HEK293 (cell line): ENCODE measurements around the gene ZNF469.

Experiments used
- CTCF ChIA-PET: fragments of 350-600 bp; formaldehyde crosslinking; extraction: SDS; loops from one replicate; lab custom pipeline; 2021; ENCODE audit warnings: antibody characterized with exemption; lab: Yijun Ruan, JAX
- POLR2A ChIA-PET: fragments of 300-600 bp; formaldehyde crosslinking; extraction: SDS; loops from one replicate; lab custom pipeline; 2020; ENCODE audit warnings: antibody characterized with exemption, inconsistent platforms; lab: Yijun Ruan, JAX
- H3K27ac ChIP-seq: fragments of 200-500 bp; sonication (Bioruptor generic); 2 replicates; pipeline ENCODE4 v1.5.1; 2014; ENCODE audit warnings: low read depth, low read length, control low read depth, inconsistent platforms; ENCODE audit errors: extremely low read depth
- H3K36me3 ChIP-seq, 2 experiments: fragments of 200-500 bp in 1 of 2; sonication (Bioruptor generic) in 1 of 2; 1 replicate in 1 of 2; 2 replicates in 1 of 2; pipeline ENCODE4 v1.5.1; 2014 to 2017; ENCODE audit warnings: inconsistent platforms in 2 of 2, low read length in 2 of 2; ENCODE audit not compliant: control insufficient read depth in 2 of 2, insufficient read depth in 1 of 2
- H3K4me1 ChIP-seq: fragments of 200-500 bp; sonication (Bioruptor generic); 2 replicates; pipeline ENCODE4 v1.5.1; 2014; ENCODE audit warnings: mild to moderate bottlenecking, low read length, inconsistent platforms; ENCODE audit not compliant: control insufficient read depth, insufficient read depth
- H3K4me3 ChIP-seq: 2 replicates; pipeline ENCODE4 v1.5.1; 2011; ENCODE audit warnings: low read depth, mild to moderate bottlenecking, control low read depth, low read length, moderate library complexity
- H3K9me3 ChIP-seq: fragments of 200-500 bp; sonication (Bioruptor generic); 2 replicates; pipeline ENCODE4 v1.5.1; 2014; ENCODE audit warnings: low read depth, low read length, inconsistent platforms; ENCODE audit not compliant: control insufficient read depth, insufficient read depth
- HOXC10 ChIP-seq: sonication (generic); formaldehyde crosslinking; IDR thresholded peaks from 2 replicates; pipeline ENCODE4 v1.8.1; 2023; ENCODE audit warnings: mild to moderate bottlenecking, missing genetic modification reagents
- KLF1 ChIP-seq: fragments of 450-650 bp; formaldehyde crosslinking; IDR thresholded peaks from 2 replicates; pipeline ENCODE4 v1.5.1; 2016; ENCODE audit warnings: missing biosample characterization, missing genetic modification characterization
- SCRT1 ChIP-seq: fragments of 450-650 bp; formaldehyde crosslinking; IDR thresholded peaks from 2 replicates; pipeline ENCODE4 v1.5.1; 2016; ENCODE audit warnings: missing biosample characterization, missing genetic modification characterization, borderline replicate concordance
- SCRT2 ChIP-seq: fragments of 450-650 bp; formaldehyde crosslinking; IDR thresholded peaks from 2 replicates; pipeline ENCODE4 v1.5.1; 2016; ENCODE audit warnings: missing biosample characterization, missing genetic modification characterization
- YY1 ChIP-seq: fragments of 450-650 bp; formaldehyde crosslinking; IDR thresholded peaks from 2 replicates; pipeline ENCODE4 v1.5.1; 2018; ENCODE audit warnings: missing biosample characterization, missing genetic modification characterization
- ZNF132 ChIP-seq: fragments of 450-650 bp; formaldehyde crosslinking; IDR thresholded peaks from 2 replicates; pipeline ENCODE4 v1.5.1; 2017; ENCODE audit warnings: missing biosample characterization, missing genetic modification characterization, borderline replicate concordance
- ZNF221 ChIP-seq: fragments of 450-650 bp; formaldehyde crosslinking; IDR thresholded peaks from 2 replicates; pipeline ENCODE4 v1.5.1; 2017; ENCODE audit warnings: missing biosample characterization, missing genetic modification characterization, borderline replicate concordance
- ZNF274 ChIP-seq, 2 experiments: fragments of 200-500 bp in 1 of 2; fragments of 450-650 bp in 1 of 2; sonication (Bioruptor generic) in 1 of 2; formaldehyde crosslinking in 1 of 2; IDR thresholded peaks; 2 replicates each; pipeline versions ENCODE4 v1.5.1 to v1.6.1; 2014 to 2016; ENCODE audit warnings: borderline replicate concordance in 1 of 2, inconsistent platforms in 1 of 2, low read length in 1 of 2, missing biosample characterization in 1 of 2, missing genetic modification characterization in 1 of 2
- ZNF350 ChIP-seq: fragments of 450-650 bp; formaldehyde crosslinking; IDR thresholded peaks from 2 replicates; pipeline ENCODE4 v1.5.0; 2017; ENCODE audit warnings: missing biosample characterization, mild to moderate bottlenecking, missing genetic modification characterization
- ZNF391 ChIP-seq: fragments of 450-650 bp; formaldehyde crosslinking; IDR thresholded peaks from 2 replicates; pipeline ENCODE4 v1.5.1; 2016; ENCODE audit warnings: low read depth, missing biosample characterization, missing genetic modification characterization, borderline replicate concordance
- ZNF394 ChIP-seq: fragments of 450-650 bp; formaldehyde crosslinking; IDR thresholded peaks from 2 replicates; pipeline ENCODE4 v1.5.1; 2016; ENCODE audit warnings: missing biosample characterization, missing genetic modification characterization, mild to moderate bottlenecking, moderate library complexity, borderline replicate concordance
- ZNF660 ChIP-seq: fragments of 450-650 bp; IDR thresholded peaks from 2 replicates; pipeline ENCODE4 v1.5.1; 2018; ENCODE audit warnings: missing biosample characterization, mild to moderate bottlenecking, missing genetic modification characterization
- ZNF664 ChIP-seq: fragments of 450-650 bp; formaldehyde crosslinking; IDR thresholded peaks from 2 replicates; pipeline ENCODE4 v1.5.1; 2016; ENCODE audit warnings: missing biosample characterization, missing genetic modification characterization
- ZNF704 ChIP-seq: fragments of 450-650 bp; formaldehyde crosslinking; IDR thresholded peaks from 2 replicates; pipeline ENCODE4 v1.5.1; 2016; ENCODE audit warnings: missing biosample characterization, missing genetic modification characterization
- ZNF76 ChIP-seq: fragments of 450-650 bp; formaldehyde crosslinking; IDR thresholded peaks from 2 replicates; pipeline ENCODE4; 2016; ENCODE audit warnings: low read depth, missing biosample characterization, missing genetic modification characterization, borderline replicate concordance
- ZXDB ChIP-seq: fragments of 450-650 bp; formaldehyde crosslinking; IDR thresholded peaks from 2 replicates; pipeline ENCODE4 v1.5.1; 2016; ENCODE audit warnings: missing biosample characterization, missing genetic modification characterization
- TF ChIP-seq, protein P1 (sequence below): fragments of 450-650 bp; formaldehyde crosslinking; optimal IDR thresholded peaks from 2 replicates; pipeline ENCODE3; 2016; ENCODE audit warnings: missing biosample characterization, mild to moderate bottlenecking, missing genetic modification characterization
- TF ChIP-seq, protein P2 (sequence below): fragments of 450-650 bp; formaldehyde crosslinking; IDR thresholded peaks from 2 replicates; pipeline ENCODE4 v1.5.1; 2016; ENCODE audit warnings: missing biosample characterization, missing genetic modification characterization
- TF ChIP-seq, protein P3 (sequence below): fragments of 450-650 bp; formaldehyde crosslinking; IDR thresholded peaks from 2 replicates; pipeline ENCODE4 v1.5.1; 2016; ENCODE audit warnings: missing biosample characterization, missing genetic modification characterization

The ZNF469 gene

GRCh38 chr16:88405216-88406060, 22.7 kb downstream of the ZNF469 start:
- POLR2A ChIA-PET: no interaction called here
- no peaks in the 10 kb centered on the region for H3K4me1 ChIP-seq
- no peak overlapping the region for H3K4me3 ChIP-seq
- peak; percentile 38; the same call in 1 of the 2 replicates for TF ChIP-seq KLF1
- no peak for TF ChIP-seq ZNF664 (tag by site-specific recombination)
- TF ChIP-seq, protein P1, sequence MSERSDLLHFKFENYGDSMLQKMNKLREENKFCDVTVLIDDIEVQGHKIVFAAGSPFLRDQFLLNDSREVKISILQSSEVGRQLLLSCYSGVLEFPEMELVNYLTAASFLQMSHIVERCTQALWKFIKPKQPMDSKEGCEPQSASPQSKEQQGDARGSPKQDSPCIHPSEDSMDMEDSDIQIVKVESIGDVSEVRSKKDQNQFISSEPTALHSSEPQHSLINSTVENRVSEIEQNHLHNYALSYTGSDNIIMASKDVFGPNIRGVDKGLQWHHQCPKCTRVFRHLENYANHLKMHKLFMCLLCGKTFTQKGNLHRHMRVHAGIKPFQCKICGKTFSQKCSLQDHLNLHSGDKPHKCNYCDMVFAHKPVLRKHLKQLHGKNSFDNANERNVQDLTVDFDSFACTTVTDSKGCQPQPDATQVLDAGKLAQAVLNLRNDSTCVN (tag by site-specific recombination): no peak
- TF ChIP-seq ZNF394 (tag by site-specific recombination): no peak
- no peak for TF ChIP-seq ZNF391
- TF ChIP-seq SCRT2 (tag by site-specific recombination): no peak
- CTCF ChIA-PET: no interaction called here
- H3K36me3 ChIP-seq: no peaks in the 10 kb centered on the region
- H3K27ac ChIP-seq: no peak overlapping the region
- no peaks in the 10 kb centered on the region for H3K9me3 ChIP-seq

GRCh38 chr16:88406096-88407041, 23.6 kb downstream of the ZNF469 start:
- Histone ChIP-seq H3K4me3 (no peak overlapping the region), H3K36me3 (no peaks in the 10 kb centered on the region), H3K9me3 (no peaks in the 10 kb centered on the region), H3K4me1 (no peaks in the 10 kb centered on the region), H3K27ac (no peak overlapping the region)
- no peak for TF ChIP-seq HOXC10 (CRISPR knock-in tag)
- TF ChIP-seq ZNF221 (tag by site-specific recombination): no peak
- TF ChIP-seq SCRT1 (tag by site-specific recombination): no peak
- ChIA-PET CTCF (no interaction called here), POLR2A (no interaction called here)

DNA sequence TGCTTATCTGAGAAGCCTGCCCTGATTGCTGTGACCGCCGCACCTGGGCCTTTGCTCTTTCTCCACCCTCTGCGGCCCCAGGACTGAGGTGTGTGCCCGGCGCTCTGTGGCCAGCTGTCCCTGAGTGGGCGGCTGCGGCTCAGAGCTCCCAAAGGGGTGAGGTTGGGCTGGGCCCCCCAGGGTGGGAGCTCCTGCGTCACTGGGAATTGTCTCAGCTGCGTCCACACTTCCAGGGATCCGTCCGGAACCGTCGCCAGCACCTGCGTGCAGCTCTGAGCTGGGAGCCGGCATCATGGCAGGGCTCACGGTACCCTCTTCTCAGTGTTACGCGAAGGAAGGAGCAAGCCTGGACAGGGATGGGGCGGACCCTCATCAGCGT, 24.3 kb downstream of the ZNF469 start:
- no peak overlapping the region for H3K27ac ChIP-seq
- TF ChIP-seq ZNF132 (no peak), ZXDB (tag by site-specific recombination) (no peak), YY1 (tag by site-specific recombination) (no peak), ZNF660 (tag by site-specific recombination) (no peak), ZNF350 (tag by site-specific recombination) (no peak), ZNF76 (no peak), ZNF274 (IDR thresholded peaks at IDR 0.05; ENCODE audit: low read length) (no peak), ZNF274 (tag by site-specific recombination; IDR thresholded peaks at IDR 0.05; ENCODE audit: borderline replicate concordance) (no peak), ZNF704 (no peak)
- TF ChIP-seq, protein P2, sequence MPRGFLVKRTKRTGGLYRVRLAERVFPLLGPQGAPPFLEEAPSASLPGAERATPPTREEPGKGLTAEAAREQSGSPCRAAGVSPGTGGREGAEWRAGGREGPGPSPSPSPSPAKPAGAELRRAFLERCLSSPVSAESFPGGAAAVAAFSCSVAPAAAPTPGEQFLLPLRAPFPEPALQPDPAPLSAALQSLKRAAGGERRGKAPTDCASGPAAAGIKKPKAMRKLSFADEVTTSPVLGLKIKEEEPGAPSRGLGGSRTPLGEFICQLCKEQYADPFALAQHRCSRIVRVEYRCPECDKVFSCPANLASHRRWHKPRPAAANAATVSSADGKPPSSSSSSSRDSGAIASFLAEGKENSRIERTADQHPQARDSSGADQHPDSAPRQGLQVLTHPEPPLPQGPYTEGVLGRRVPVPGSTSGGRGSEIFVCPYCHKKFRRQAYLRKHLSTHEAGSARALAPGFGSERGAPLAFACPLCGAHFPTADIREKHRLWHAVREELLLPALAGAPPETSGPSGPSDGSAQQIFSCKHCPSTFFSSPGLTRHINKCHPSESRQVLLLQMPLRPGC: no peak
- TF ChIP-seq, protein P3, sequence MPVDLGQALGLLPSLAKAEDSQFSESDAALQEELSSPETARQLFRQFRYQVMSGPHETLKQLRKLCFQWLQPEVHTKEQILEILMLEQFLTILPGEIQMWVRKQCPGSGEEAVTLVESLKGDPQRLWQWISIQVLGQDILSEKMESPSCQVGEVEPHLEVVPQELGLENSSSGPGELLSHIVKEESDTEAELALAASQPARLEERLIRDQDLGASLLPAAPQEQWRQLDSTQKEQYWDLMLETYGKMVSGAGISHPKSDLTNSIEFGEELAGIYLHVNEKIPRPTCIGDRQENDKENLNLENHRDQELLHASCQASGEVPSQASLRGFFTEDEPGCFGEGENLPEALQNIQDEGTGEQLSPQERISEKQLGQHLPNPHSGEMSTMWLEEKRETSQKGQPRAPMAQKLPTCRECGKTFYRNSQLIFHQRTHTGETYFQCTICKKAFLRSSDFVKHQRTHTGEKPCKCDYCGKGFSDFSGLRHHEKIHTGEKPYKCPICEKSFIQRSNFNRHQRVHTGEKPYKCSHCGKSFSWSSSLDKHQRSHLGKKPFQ (tag by site-specific recombination): no peak
- no peaks in the 10 kb centered on the region for H3K4me1 ChIP-seq
- H3K36me3 ChIP-seq: no peaks in the 10 kb centered on the region
- H3K9me3 ChIP-seq: no peaks in the 10 kb centered on the region
- CTCF ChIA-PET: no interaction called here
- H3K4me3 ChIP-seq: no peak overlapping the region
- POLR2A ChIA-PET: no interaction called here
